ENCODE results near the gene CLGN.
"Not testable (repeated sequence)": the region's sequence is repeated elsewhere in the genome, so short reads cannot be mapped to it uniquely, and the experiment has no call there.

Gene CLGN

DNA sequence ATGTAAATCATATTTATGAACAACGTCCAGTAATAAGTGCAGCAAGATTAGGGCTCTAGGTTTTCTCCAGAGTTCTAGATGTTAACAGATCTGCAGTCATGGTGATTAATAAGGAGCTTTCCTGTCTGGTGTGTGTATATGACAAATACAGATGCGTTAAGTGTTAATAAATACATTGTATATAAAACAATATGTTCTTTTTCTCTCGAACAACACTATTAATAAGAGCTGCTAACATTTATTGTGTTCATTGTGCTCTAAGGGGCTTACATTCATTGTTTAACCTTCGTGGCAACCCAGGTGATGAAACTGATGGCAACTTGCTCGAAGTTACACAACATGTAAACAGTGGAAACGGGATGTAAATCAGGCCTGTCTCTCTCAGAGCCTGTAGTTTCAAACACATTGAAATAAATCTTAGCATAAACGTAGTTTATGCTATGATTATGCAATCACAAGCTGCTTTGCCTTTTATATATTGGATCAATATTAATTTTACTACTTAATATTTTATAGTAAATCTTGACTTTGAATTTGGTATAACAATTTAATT is 547 bp upstream of the CLGN start:
- TF ChIP-seq, protein P1, sequence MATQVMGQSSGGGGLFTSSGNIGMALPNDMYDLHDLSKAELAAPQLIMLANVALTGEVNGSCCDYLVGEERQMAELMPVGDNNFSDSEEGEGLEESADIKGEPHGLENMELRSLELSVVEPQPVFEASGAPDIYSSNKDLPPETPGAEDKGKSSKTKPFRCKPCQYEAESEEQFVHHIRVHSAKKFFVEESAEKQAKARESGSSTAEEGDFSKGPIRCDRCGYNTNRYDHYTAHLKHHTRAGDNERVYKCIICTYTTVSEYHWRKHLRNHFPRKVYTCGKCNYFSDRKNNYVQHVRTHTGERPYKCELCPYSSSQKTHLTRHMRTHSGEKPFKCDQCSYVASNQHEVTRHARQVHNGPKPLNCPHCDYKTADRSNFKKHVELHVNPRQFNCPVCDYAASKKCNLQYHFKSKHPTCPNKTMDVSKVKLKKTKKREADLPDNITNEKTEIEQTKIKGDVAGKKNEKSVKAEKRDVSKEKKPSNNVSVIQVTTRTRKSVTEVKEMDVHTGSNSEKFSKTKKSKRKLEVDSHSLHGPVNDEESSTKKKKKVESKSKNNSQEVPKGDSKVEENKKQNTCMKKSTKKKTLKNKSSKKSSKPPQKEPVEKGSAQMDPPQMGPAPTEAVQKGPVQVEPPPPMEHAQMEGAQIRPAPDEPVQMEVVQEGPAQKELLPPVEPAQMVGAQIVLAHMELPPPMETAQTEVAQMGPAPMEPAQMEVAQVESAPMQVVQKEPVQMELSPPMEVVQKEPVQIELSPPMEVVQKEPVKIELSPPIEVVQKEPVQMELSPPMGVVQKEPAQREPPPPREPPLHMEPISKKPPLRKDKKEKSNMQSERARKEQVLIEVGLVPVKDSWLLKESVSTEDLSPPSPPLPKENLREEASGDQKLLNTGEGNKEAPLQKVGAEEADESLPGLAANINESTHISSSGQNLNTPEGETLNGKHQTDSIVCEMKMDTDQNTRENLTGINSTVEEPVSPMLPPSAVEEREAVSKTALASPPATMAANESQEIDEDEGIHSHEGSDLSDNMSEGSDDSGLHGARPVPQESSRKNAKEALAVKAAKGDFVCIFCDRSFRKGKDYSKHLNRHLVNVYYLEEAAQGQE (IDR thresholded peaks at IDR 0.05; ENCODE audit: insufficient replicate concordance, low read depth): no peak
- TF ChIP-seq POLR2AphosphoS5 (IDR thresholded peaks at IDR 0.05; ENCODE audit: low read depth) (no peak), GABPA (IDR thresholded peaks at IDR 0.05; ENCODE audit: low read depth) (no peak)
- TF ChIP-seq, protein P2, sequence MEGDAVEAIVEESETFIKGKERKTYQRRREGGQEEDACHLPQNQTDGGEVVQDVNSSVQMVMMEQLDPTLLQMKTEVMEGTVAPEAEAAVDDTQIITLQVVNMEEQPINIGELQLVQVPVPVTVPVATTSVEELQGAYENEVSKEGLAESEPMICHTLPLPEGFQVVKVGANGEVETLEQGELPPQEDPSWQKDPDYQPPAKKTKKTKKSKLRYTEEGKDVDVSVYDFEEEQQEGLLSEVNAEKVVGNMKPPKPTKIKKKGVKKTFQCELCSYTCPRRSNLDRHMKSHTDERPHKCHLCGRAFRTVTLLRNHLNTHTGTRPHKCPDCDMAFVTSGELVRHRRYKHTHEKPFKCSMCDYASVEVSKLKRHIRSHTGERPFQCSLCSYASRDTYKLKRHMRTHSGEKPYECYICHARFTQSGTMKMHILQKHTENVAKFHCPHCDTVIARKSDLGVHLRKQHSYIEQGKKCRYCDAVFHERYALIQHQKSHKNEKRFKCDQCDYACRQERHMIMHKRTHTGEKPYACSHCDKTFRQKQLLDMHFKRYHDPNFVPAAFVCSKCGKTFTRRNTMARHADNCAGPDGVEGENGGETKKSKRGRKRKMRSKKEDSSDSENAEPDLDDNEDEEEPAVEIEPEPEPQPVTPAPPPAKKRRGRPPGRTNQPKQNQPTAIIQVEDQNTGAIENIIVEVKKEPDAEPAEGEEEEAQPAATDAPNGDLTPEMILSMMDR (IDR thresholded peaks at IDR 0.05; ENCODE audit: insufficient read depth, low read length): no peak
- DNase-seq (ENCODE audit: low read depth in 1 of 2, low spot score in 1 of 2): peak; percentile 6 to 33
- Histone ChIP-seq H3K4me3 (replicated peaks; ENCODE audit: insufficient read depth, low read length) (peak overlapping the region; percentile 73), H3K27ac (replicated peaks) (no peak overlapping the region), H3K27me3 (ENCODE audit: insufficient read depth, poor library complexity, severe bottlenecking) (peaks cover 6% of the 10 kb centered on the region)

- no peak overlapping the region for H3K27ac ChIP-seq (replicated peaks)
- no peak for DNase-seq (ENCODE audit: low read depth in 1 of 2, low spot score in 1 of 2)
Measured at GRCh38 chr4:140426610-140427105, 790 bp downstream of the CLGN start.

GRCh38 chr4:140423106-140423505 is 4.3 kb downstream of the CLGN start:
- TF ChIP-seq POLR2AphosphoS5 (IDR thresholded peaks at IDR 0.05; ENCODE audit: low read depth) (no peak), GABPA (IDR thresholded peaks at IDR 0.05; ENCODE audit: low read depth) (no peak), SPI1 (IDR thresholded peaks at IDR 0.05; ENCODE audit: borderline replicate concordance, low read depth) (no peak)
- TF ChIP-seq, protein P1 (IDR thresholded peaks at IDR 0.05; ENCODE audit: insufficient replicate concordance, low read depth): no peak
- TF ChIP-seq, protein P2 (IDR thresholded peaks at IDR 0.05; ENCODE audit: insufficient read depth, low read length): no peak
- H3K27me3 ChIP-seq (ENCODE audit: insufficient read depth, poor library complexity, severe bottlenecking): peaks cover 9% of the 10 kb centered on the region
- no peak overlapping the region for H3K4me3 ChIP-seq (replicated peaks; ENCODE audit: insufficient read depth, low read length)
- DNase-seq (ENCODE audit: low read depth in 1 of 2, low spot score in 1 of 2): no peak
- H3K27ac ChIP-seq (replicated peaks): no peak overlapping the region

More at GRCh38 chr4:140426610-140427105, 790 bp downstream of the CLGN start:
- Histone ChIP-seq H3K27me3 (ENCODE audit: insufficient read depth, poor library complexity, severe bottlenecking) (peaks cover 6% of the 10 kb centered on the region), H3K4me3 (replicated peaks; ENCODE audit: insufficient read depth, low read length) (peak overlapping the region; percentile 73)
- TF ChIP-seq SPI1 (IDR thresholded peaks at IDR 0.05; ENCODE audit: borderline replicate concordance, low read depth) (no peak), POLR2AphosphoS5 (IDR thresholded peaks at IDR 0.05; ENCODE audit: low read depth) (no peak), GABPA (IDR thresholded peaks at IDR 0.05; ENCODE audit: low read depth) (no peak)
- TF ChIP-seq, protein P1 (IDR thresholded peaks at IDR 0.05; ENCODE audit: insufficient replicate concordance, low read depth): no peak
- TF ChIP-seq, protein P2 (IDR thresholded peaks at IDR 0.05; ENCODE audit: insufficient read depth, low read length): no peak

- not testable (repeated sequence) for H3K27ac ChIP-seq (replicated peaks); DNase-seq (ENCODE audit: low read depth in 1 of 2, low spot score in 1 of 2); H3K27me3 ChIP-seq (ENCODE audit: insufficient read depth, poor library complexity, severe bottlenecking); H3K4me3 ChIP-seq (replicated peaks; ENCODE audit: insufficient read depth, low read length)
Measured at GRCh38 chr4:140413130-140413969, 14.1 kb downstream of the CLGN start.
